ENCODE results near the gene TATDN2.
"Not testable (repeated sequence)": the region's sequence is repeated elsewhere in the genome, so short reads cannot be mapped to it uniquely, and the experiment has no call there.

Gene TATDN2

DNA sequence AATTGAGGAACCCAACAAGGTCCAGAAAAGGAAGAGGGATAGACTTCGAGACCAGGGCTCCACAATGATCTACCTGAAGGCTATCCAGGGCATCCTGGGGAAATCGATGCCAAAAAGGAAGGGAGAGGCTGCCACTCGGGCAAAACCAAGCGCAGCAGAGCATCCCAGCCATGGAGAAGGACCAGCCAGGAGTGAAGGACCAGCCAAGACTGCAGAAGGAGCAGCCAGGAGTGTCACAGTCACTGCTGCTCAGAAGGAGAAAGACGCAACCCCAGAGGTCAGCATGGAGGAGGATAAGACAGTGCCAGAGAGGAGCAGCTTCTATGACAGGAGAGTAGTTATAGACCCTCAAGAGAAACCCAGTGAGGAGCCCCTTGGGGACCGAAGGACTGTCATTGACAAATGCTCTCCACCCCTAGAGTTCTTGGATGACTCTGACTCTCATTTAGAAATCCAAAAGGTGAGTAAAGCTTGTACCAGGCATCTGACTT, 12.0 kb downstream of the TATDN2 start:
- no peak for TF ChIP-seq CTCF (IDR thresholded peaks at IDR 0.05; ENCODE audit: control insufficient read depth, extremely low read depth, insufficient read depth)
- H3K4me3 ChIP-seq (ENCODE audit: low read depth, low read length): no peak overlapping the region
- no peak for DNase-seq (ENCODE audit: low read depth)

- no peak for DNase-seq (ENCODE audit: low read depth)
- TF ChIP-seq CTCF (IDR thresholded peaks at IDR 0.05; ENCODE audit: control insufficient read depth, extremely low read depth, insufficient read depth): no peak
- no peak overlapping the region for H3K4me3 ChIP-seq (ENCODE audit: low read depth, low read length)
Observed at GRCh38 chr3:10262027-10262426, 13.8 kb downstream of the TATDN2 start.

- DNase-seq (ENCODE audit: low read depth): no peak
- no peak overlapping the region for H3K4me3 ChIP-seq (ENCODE audit: low read depth, low read length)
- TF ChIP-seq CTCF (IDR thresholded peaks at IDR 0.05; ENCODE audit: control insufficient read depth, extremely low read depth, insufficient read depth): no peak
Observed at GRCh38 chr3:10263646-10264363, 15.5 kb downstream of the TATDN2 start.

GRCh38 chr3:10265833-10266232, 17.6 kb downstream of the TATDN2 start:
- TF ChIP-seq CTCF (IDR thresholded peaks at IDR 0.05; ENCODE audit: control insufficient read depth, extremely low read depth, insufficient read depth): no peak
- DNase-seq (ENCODE audit: low read depth): no peak

GRCh38 chr3:10266936-10267335, 18.7 kb downstream of the TATDN2 start:
- not testable (repeated sequence) for DNase-seq (ENCODE audit: low read depth); H3K4me3 ChIP-seq (ENCODE audit: low read depth, low read length)

More at GRCh38 chr3:10265833-10266232, 17.6 kb downstream of the TATDN2 start:
- no peak overlapping the region for H3K4me3 ChIP-seq (ENCODE audit: low read depth, low read length)

DNA sequence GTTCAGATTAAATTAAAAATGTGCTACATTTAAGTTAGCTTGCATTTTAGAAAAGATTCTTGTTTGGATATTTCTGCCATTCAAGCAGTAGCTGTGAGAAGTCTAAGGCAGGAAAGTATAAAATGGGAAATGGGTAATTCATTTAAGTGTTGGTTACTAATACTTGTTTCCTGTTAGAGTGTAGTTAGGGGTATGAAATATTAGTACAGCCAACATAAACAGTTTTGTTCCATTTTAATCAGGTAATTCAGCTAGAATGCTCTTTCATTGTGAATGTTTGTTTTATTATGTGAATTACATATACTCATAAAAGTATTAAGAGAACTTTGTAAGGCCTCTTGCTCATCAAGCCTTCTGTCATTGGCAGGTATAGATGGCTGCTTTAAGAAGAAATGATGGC, 19.9 kb downstream of the TATDN2 start:
- no peak overlapping the region for H3K4me3 ChIP-seq (ENCODE audit: low read depth, low read length)
- DNase-seq (ENCODE audit: low read depth): no peak
- no peak for TF ChIP-seq CTCF (IDR thresholded peaks at IDR 0.05; ENCODE audit: control insufficient read depth, extremely low read depth, insufficient read depth)

DNA sequence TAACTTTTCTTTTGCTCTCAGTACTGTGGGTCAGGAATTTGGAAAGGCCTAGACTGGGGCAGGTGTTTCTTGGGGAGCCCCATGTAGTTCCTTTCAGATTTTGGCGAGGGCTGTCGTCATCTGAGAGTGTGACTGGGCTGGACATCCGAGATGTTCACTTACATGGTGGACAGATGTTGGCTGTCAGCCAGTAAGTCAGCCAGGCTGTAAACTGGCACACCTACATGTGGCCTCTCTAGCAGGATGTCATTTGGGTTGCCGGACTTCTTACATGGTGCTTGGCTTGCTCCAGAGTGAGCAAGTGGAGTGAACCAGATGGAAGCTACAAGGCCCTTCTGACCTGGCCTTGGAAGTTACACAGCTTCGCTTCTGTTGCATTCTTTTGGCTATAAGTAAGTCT, 20.7 kb downstream of the TATDN2 start:
- TF ChIP-seq CTCF (IDR thresholded peaks at IDR 0.05; ENCODE audit: control insufficient read depth, extremely low read depth, insufficient read depth): no peak
- no peak for DNase-seq (ENCODE audit: low read depth)
- H3K4me3 ChIP-seq (ENCODE audit: low read depth, low read length): no peak overlapping the region
